IMR-90 (cell line): ENCODE measurements around the gene PTHLH. TPM values are rescaled to one million over a fixed set of nuclear protein-coding genes. Genes with fewer than 3 reads are reported as not detected.
A peak's percentile ranks its signal among the peaks of the same experiment; 100 is the strongest.

ENCODE experiments used
- ATAC-seq: fragments of 200-7000 bp; cut with Tn5 transposase; 2 replicates; pipeline ENCODE4 v1.9.1; 2020; ENCODE audit warnings: low read depth, mild to moderate bottlenecking, moderate library complexity
- BruUV-seq: library from RNA; stranded (reverse); fragments of 400-500 nt; replicated peaks from 2 replicates; lab custom pipeline; 2021; lab: Mats Ljungman, UMichigan
- CTCF ChIA-PET: fragments of 300-600 bp; formaldehyde crosslinking; extraction: SDS; loops from one replicate; lab custom pipeline; 2021; ENCODE audit warnings: antibody characterized with exemption; lab: Yijun Ruan, JAX
- POLR2A ChIA-PET: fragments of 300-600 bp; sonication (Branson Sonifier 250); formaldehyde crosslinking; loops from one replicate; lab custom pipeline; 2022; ENCODE audit warnings: antibody characterized with exemption; ENCODE audit not compliant: unreplicated experiment; lab: Charles Lee
- DNase-seq: peaks from one replicate; pipeline ENCODE4 v3.0.0; 2013
- H2AFZ ChIP-seq: replicated peaks from 2 replicates; pipeline ENCODE3; 2013; ENCODE audit warnings: low read length, mild to moderate bottlenecking; ENCODE audit not compliant: poor library complexity
- H2AK5ac ChIP-seq: 2 replicates; pipeline ENCODE4 v1.6.1; 2013; ENCODE audit warnings: low read depth, low read length, inconsistent platforms
- H2AK9ac ChIP-seq: replicated peaks from 2 replicates; pipeline ENCODE3; 2013; ENCODE audit warnings: mild to moderate bottlenecking, low read depth, low read length, moderate library complexity; ENCODE audit not compliant: poor library complexity
- H2BK120ac ChIP-seq: 2 replicates; pipeline ENCODE4 v1.6.1; 2013; ENCODE audit warnings: low read depth, low read length, inconsistent platforms
- H2BK15ac ChIP-seq: 3 replicates; pipeline ENCODE4 v1.6.1; 2013; ENCODE audit warnings: low read depth, low read length, inconsistent platforms
- H2BK20ac ChIP-seq: 2 replicates; pipeline ENCODE4 v1.6.1; 2013; ENCODE audit warnings: low read depth, mild to moderate bottlenecking, inconsistent platforms, low read length, moderate library complexity
- H2BK5ac ChIP-seq: 2 replicates; pipeline ENCODE4 v1.6.1; 2013; ENCODE audit warnings: mild to moderate bottlenecking, low read depth, low read length, inconsistent platforms; ENCODE audit not compliant: poor library complexity, severe bottlenecking
- H3K14ac ChIP-seq: replicated peaks from 2 replicates; pipeline ENCODE4 v1.6.1; 2013; ENCODE audit warnings: low read depth, low read length, inconsistent platforms
- H3K18ac ChIP-seq: 2 replicates; pipeline ENCODE4 v1.6.1; 2013; ENCODE audit warnings: low read depth, low read length, control low read depth
- H3K23ac ChIP-seq: 2 replicates; pipeline ENCODE4 v1.6.1; 2013; ENCODE audit warnings: low read depth, low read length, inconsistent platforms
- H3K27ac ChIP-seq: 2 replicates; pipeline ENCODE4 v1.5.1; 2013; ENCODE audit warnings: mild to moderate bottlenecking, control low read depth, low read length; ENCODE audit not compliant: insufficient read depth
- H3K27me3 ChIP-seq: 2 replicates; pipeline ENCODE4 v1.6.1; 2013; ENCODE audit warnings: low read length; ENCODE audit not compliant: control insufficient read depth, insufficient read depth
- H3K36me3 ChIP-seq: 2 replicates; pipeline ENCODE4 v1.6.1; 2013; ENCODE audit warnings: low read length, mixed read lengths; ENCODE audit not compliant: control insufficient read depth, insufficient read depth
- H3K4ac ChIP-seq: 2 replicates; pipeline ENCODE4 v1.6.1; 2013; ENCODE audit warnings: low read depth, low read length, inconsistent platforms
- H3K4me1 ChIP-seq: 2 replicates; pipeline ENCODE4 v1.6.1; 2013; ENCODE audit warnings: low read length, mixed read lengths; ENCODE audit not compliant: control insufficient read depth, insufficient read depth
- H3K4me2 ChIP-seq: 2 replicates; pipeline ENCODE4 v1.6.1; 2013; ENCODE audit warnings: low read depth, mild to moderate bottlenecking, control low read depth, low read length, moderate library complexity
- H3K4me3 ChIP-seq: 2 replicates; pipeline ENCODE4 v1.5.1; 2013; ENCODE audit warnings: low read depth, mild to moderate bottlenecking, control low read depth, low read length, moderate library complexity; ENCODE audit not compliant: insufficient read depth
- H3K56ac ChIP-seq: 2 replicates; pipeline ENCODE4 v1.6.1; 2013; ENCODE audit warnings: low read length, inconsistent platforms; ENCODE audit not compliant: insufficient read depth; ENCODE audit errors: extremely low read depth
- H3K79me1 ChIP-seq, 2 experiments: 2 replicates each; pipeline ENCODE4 v1.6.1; 2013; ENCODE audit warnings: low read length in 2 of 2, inconsistent platforms in 1 of 2, low read depth in 1 of 2
- H3K9ac ChIP-seq: 2 replicates; pipeline ENCODE4 v1.6.1; 2013; ENCODE audit warnings: low read depth, low read length, control low read depth
- H3K9me1 ChIP-seq: 2 replicates; pipeline ENCODE4 v1.6.1; 2013; ENCODE audit warnings: low read length, inconsistent platforms; ENCODE audit not compliant: insufficient read depth
- H3K9me3 ChIP-seq: 2 replicates; pipeline ENCODE4 v1.6.1; 2013; ENCODE audit warnings: low read length; ENCODE audit not compliant: control insufficient read depth, insufficient read depth
- H4K20me1 ChIP-seq: 2 replicates; pipeline ENCODE4 v1.6.1; 2013; ENCODE audit warnings: low read length, inconsistent platforms; ENCODE audit not compliant: insufficient read depth
- H4K5ac ChIP-seq: 2 replicates; pipeline ENCODE4 v1.6.1; 2013; ENCODE audit warnings: mild to moderate bottlenecking, low read depth, low read length, control low read depth
- H4K8ac ChIP-seq, 2 experiments: 2 replicates each; pipeline ENCODE4 v1.6.1; 2013; ENCODE audit warnings: low read depth in 2 of 2, low read length in 2 of 2, control low read depth in 1 of 2, inconsistent platforms in 1 of 2
- H4K91ac ChIP-seq: 2 replicates; pipeline ENCODE4 v1.6.1; 2013; ENCODE audit warnings: low read depth, low read length, inconsistent platforms; ENCODE audit not compliant: insufficient read depth
- BHLHE40 ChIP-seq: fragments of 150-350 bp; IDR thresholded peaks from 2 replicates; pipeline ENCODE4 v1.6.1; 2016; ENCODE audit warnings: mild to moderate bottlenecking, low read depth, low read length
- CEBPB ChIP-seq: IDR thresholded peaks from 2 replicates; pipeline ENCODE4 v1.6.1; 2012; ENCODE audit warnings: low read depth, low read length, improper control_type of control experiment
- CTCF ChIP-seq: conservative IDR thresholded peaks from 2 replicates; pipeline ENCODE4 v1.5.1; 2012; ENCODE audit warnings: mild to moderate bottlenecking, low read depth, low read length, improper control_type of control experiment
- MAFK ChIP-seq: IDR thresholded peaks from 2 replicates; pipeline ENCODE4 v1.6.1; 2012; ENCODE audit warnings: low read depth, low read length, improper control_type of control experiment
- NFE2L2 ChIP-seq: fragments of 150-350 bp; IDR thresholded peaks from 2 replicates; pipeline ENCODE4 v1.6.1; 2016; ENCODE audit warnings: low read depth, mild to moderate bottlenecking, low read length
- POLR2A ChIP-seq: IDR thresholded peaks from 2 replicates; pipeline ENCODE4 v1.6.1; 2012; ENCODE audit warnings: mild to moderate bottlenecking, low read depth, low read length
- SMC3 ChIP-seq: fragments of 150-350 bp; IDR thresholded peaks from 2 replicates; pipeline ENCODE4 v1.6.1; 2016; ENCODE audit warnings: low read depth, mild to moderate bottlenecking, antibody characterized with exemption, low read length, moderate library complexity
- WGBS, 2 experiments: methylation state at CpG; one replicate each; pipeline versions ENCODE4 v1.1.5 to v1.1.7; 2013; ENCODE audit warnings: missing lambda C conversion rate in 2 of 2; ENCODE audit not compliant: insufficient read length in 1 of 2; ENCODE audit errors: extremely low coverage in 2 of 2; 5-methylcytosine and 5-hydroxymethylcytosine counted together
- dilution Hi-C: fragments of 300-500 bp; cut with HindIII; formaldehyde crosslinking; loops from one replicate; pipeline ENCODE4 v1.14.3; 2018; ENCODE audit warnings: low sequenced_read_pairs; ENCODE audit not compliant: unreplicated experiment
- in situ Hi-C: fragments of 300-500 bp; cut with MboI; formaldehyde crosslinking; loops from 3 replicates; pipeline ENCODE4 v1.14.3; 2019; ENCODE audit warnings: low sequenced_read_pairs, inconsistent platforms, mixed read lengths
- intact Hi-C: fragments of 100-400 bp; cut with micrococcal nuclease; formaldehyde crosslinking; loops from 2 replicates; pipeline ENCODE4 v1.10.0; 2022
- polyA plus RNA-seq, 3 experiments: library from polyadenylated mRNA; depleted of rRNA; stranded (reverse); fragments of >200 nt; gene quantifications; 2 replicates each; pipeline ENCODE4 v1.2.3, GENCODE V29; 2012; ENCODE audit warnings: low replicate concordance in 1 of 3
- total RNA-seq: library from RNA; depleted of rRNA; stranded (reverse); fragments of >200 nt; gene quantifications from 2 replicates; pipeline ENCODE4 v1.2.3, GENCODE V29; 2012
- TF ChIP-seq, protein P1 (sequence below): fragments of 150-350 bp; IDR thresholded peaks from 2 replicates; pipeline ENCODE4 v1.6.1; 2017; ENCODE audit warnings: mild to moderate bottlenecking, antibody characterized with exemption, low read length, low read depth

Gene PTHLH
- total and polyA plus RNA-seq, 2 of the 4 experiments (the other 2 are of a cell fraction) = 0.36 to 1.3 TPM

GRCh38 chr12:27970401-27971120 lies 2.0 kb downstream of the PTHLH start (continued):
- TF ChIP-seq NFE2L2 (no peak), MAFK (no peak)

- in situ Hi-C loops = loop anchor here (10.0 kb wide), 1 partner anchor 205 kb away; no protein-coding TSS in a partner anchor
- BruUV-seq = TSS peak; percentile 76
- TF ChIP-seq BHLHE40 = no peak
- TF ChIP-seq POLR2A = peak; percentile 66
- TF ChIP-seq SMC3 = no peak
- no peak for TF ChIP-seq NFE2L2
- TF ChIP-seq CTCF = peak; percentile 34
- TF ChIP-seq, protein P1, sequence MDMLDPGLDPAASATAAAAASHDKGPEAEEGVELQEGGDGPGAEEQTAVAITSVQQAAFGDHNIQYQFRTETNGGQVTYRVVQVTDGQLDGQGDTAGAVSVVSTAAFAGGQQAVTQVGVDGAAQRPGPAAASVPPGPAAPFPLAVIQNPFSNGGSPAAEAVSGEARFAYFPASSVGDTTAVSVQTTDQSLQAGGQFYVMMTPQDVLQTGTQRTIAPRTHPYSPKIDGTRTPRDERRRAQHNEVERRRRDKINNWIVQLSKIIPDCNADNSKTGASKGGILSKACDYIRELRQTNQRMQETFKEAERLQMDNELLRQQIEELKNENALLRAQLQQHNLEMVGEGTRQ = no peak
- no peak for TF ChIP-seq MAFK
- TF ChIP-seq CEBPB = no peak
Observed at GRCh38 chr12:27969624-27970400, 2.7 kb downstream of the PTHLH start.

More at GRCh38 chr12:27969624-27970400, 2.7 kb downstream of the PTHLH start:
- ChIA-PET POLR2A (interaction anchor here (0.7 kb wide), 1 partner anchor 181 kb away, joined by 3 read pairs; no protein-coding TSS in a partner anchor), CTCF (interaction anchor here (0.9 kb wide), 1 partner anchor 236 kb away, joined by 3 read pairs; no protein-coding TSS in a partner anchor)
- H3K14ac ChIP-seq = no peak overlapping the region; the same call in 1 of the 2 replicates
- H4K20me1 ChIP-seq = no peaks in the 10 kb centered on the region
- WGBS, 2 experiments = 0% methylated on average over 24 of the region's 55 CpGs; no CpG with 5 or more reads in 1 of the 2 experiments
- H2BK20ac ChIP-seq = peak overlapping the region; percentile 5; the same call in 1 of the 2 replicates
- peaks cover under 1% of the 10 kb centered on the region; the same call in 1 of the 2 replicates for H3K27me3 ChIP-seq
- intact Hi-C loops = loop anchor here (1.0 to 10.0 kb wide), 4 partner anchors 202 to 1025 kb away; partner anchors contain the start of gene CCDC91
- H3K9me3 ChIP-seq = no peaks in the 10 kb centered on the region
- peak overlapping the region; percentile 2 for H2AK9ac ChIP-seq
- H2BK5ac ChIP-seq = no peak overlapping the region
- peak overlapping the region; percentile 75 for H2AK5ac ChIP-seq
- peak overlapping the region; percentile 87 for H2AFZ ChIP-seq
- DNase-seq (peak; percentile 53), ATAC-seq (peak; percentile 49)
- H3K9me1 ChIP-seq = peaks cover 3% of the 10 kb centered on the region; the same call in 1 of the 2 replicates
- peak overlapping the region; percentile 65 for H3K9ac ChIP-seq
- 0 out of 2 replicates have a peak overlapping the region, but pooled peaks have one; percentile 16 for H2BK120ac ChIP-seq
- H3K79me1 ChIP-seq = no peaks in the 10 kb centered on the region
- peaks cover 2% of the 10 kb centered on the region for H3K4me1 ChIP-seq
- peak overlapping the region; percentile 67 for H3K23ac ChIP-seq
- dilution Hi-C loops = no loop called here
- H4K5ac ChIP-seq = no peak overlapping the region
- H3K36me3 ChIP-seq = no peaks in the 10 kb centered on the region
- peak overlapping the region; percentile 54 for H3K4me3 ChIP-seq
- peak overlapping the region; percentile 92 for H3K4me2 ChIP-seq
- no peak overlapping the region for H3K18ac ChIP-seq
- H4K91ac ChIP-seq = peak overlapping the region; percentile 31; the same call in 1 of the 2 replicates
- H4K8ac ChIP-seq = peak overlapping the region in 1 of 2 experiments; percentile 42; a peak in 1 of 4 replicates
- 0 out of 2 replicates have a peak overlapping the region, but pooled peaks have one; percentile 3 for H3K4ac ChIP-seq
- no peak overlapping the region for H2BK15ac ChIP-seq
- H3K27ac ChIP-seq = peak overlapping the region; percentile 39; the same call in 1 of the 2 replicates
- 0 out of 2 replicates have a peak overlapping the region, but pooled peaks have one; percentile 54 for H3K56ac ChIP-seq
